Measurements from ENCODE around the gene NFE2L1. TPM values are rescaled to one million over a fixed set of nuclear protein-coding genes. Genes with fewer than 3 reads are reported as not detected.
A peak's percentile ranks its signal among the peaks of the same experiment; 100 is the strongest.

Gene NFE2L1
- total RNA-seq, 4 donors from 2014 or later = 164 to 281 (median 264) TPM

- DNase-seq (ENCODE audit: extremely low spot score) = peak; percentile 97
- H3K27me3 ChIP-seq = no peaks in the 10 kb centered on the region
- intact Hi-C loops (cut with DNase I) = no loop called here
- H3K4me1 ChIP-seq = peaks cover 15 to 41% (median 26%) of the 10 kb centered on the region in 4 donors
- TF ChIP-seq POLR2A (IDR thresholded peaks at IDR 0.05; ENCODE audit: low read depth) (peak; percentile 57), POLR2AphosphoS5 (IDR thresholded peaks at IDR 0.05) (peak; percentile 92 to 96), CTCF (IDR thresholded peaks at IDR 0.05) (no peak), EP300 (IDR thresholded peaks at IDR 0.05) (no peak)
- 0% methylated on average over 3 of the region's 79 CpGs for WGBS
- H3K27ac ChIP-seq (replicated peaks in 1 of 4) = peak within 1 kb of the TSS; percentile 89 to 98 (median 94)
- H3K4me3 ChIP-seq = peak within 1 kb of the TSS; percentile 86 to 99 (median 94)
- peaks cover 0 to 3% (median 0%) of the 10 kb centered on the region in 4 donors for H3K9me3 ChIP-seq
- H3K36me3 ChIP-seq = no peaks in the 10 kb centered on the region
Observed at GRCh38 chr17:48101012-48101720, 53.0 kb downstream of the NFE2L1 start, which contains the start of gene CBX1. TSS of gene CBX1 (minus strand) at chr17:48101478. CDS start at chr17:48077004, 24,474 bp downstream.

DNA sequence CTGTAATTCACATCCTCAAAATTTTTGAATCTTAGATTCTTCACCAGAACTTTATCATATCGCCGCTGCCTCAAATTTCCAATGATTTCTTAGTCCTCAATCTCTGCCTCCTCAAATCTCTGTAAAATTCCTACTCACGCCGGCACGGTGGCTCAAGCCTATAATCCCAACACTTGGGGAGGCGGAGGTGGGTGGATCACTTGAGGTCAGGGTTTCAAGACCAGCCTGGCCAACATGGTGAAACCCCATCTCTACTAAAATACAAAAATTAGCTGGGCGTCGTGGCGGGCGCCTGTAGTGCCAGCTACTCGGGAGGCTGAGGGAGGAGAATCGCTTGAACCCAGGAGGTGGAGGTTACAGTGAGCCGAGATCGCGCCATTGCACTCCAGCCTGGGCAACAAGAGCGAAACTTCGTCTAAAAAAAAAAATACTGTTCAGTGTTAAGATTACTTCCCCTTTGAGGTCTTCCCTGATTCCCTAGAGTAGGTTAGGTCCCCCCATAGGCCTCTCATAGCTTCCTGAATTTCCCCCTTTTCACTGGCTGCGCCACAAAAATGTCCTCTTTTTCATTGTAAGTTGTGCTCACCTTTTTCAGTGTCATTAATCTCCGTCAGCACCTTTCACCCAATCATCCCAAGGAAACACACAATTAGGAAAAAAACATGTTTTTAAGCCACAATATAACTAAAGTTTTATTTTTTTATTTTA is 54.0 kb downstream of the NFE2L1 start:
- peaks cover 15 to 46% (median 32%) of the 10 kb centered on the region in 4 donors for H3K4me1 ChIP-seq
- H3K27me3 ChIP-seq = no peaks in the 10 kb centered on the region
- TF ChIP-seq EP300 (IDR thresholded peaks at IDR 0.05) (no peak), POLR2AphosphoS5 (IDR thresholded peaks at IDR 0.05) (no peak), CTCF (IDR thresholded peaks at IDR 0.05) (no peak), POLR2A (IDR thresholded peaks at IDR 0.05; ENCODE audit: low read depth) (no peak)
- intact Hi-C loops (cut with DNase I) = no loop called here
- H3K36me3 ChIP-seq = no peaks in the 10 kb centered on the region
- peak overlapping the region in 3 of 4 donors; percentile 86 to 99 (median 91) for H3K4me3 ChIP-seq
- DNase-seq (ENCODE audit: extremely low spot score) = no peak
- peaks cover 0 to 3% (median 0%) of the 10 kb centered on the region in 4 donors for H3K9me3 ChIP-seq
- 79% methylated on average over 19 of the region's 19 CpGs for whole genome bisulfite sequencing
- H3K27ac ChIP-seq (replicated peaks in 1 of 4) = peak overlapping the region in 2 of 4 donors; percentile 89 to 93

DNA sequence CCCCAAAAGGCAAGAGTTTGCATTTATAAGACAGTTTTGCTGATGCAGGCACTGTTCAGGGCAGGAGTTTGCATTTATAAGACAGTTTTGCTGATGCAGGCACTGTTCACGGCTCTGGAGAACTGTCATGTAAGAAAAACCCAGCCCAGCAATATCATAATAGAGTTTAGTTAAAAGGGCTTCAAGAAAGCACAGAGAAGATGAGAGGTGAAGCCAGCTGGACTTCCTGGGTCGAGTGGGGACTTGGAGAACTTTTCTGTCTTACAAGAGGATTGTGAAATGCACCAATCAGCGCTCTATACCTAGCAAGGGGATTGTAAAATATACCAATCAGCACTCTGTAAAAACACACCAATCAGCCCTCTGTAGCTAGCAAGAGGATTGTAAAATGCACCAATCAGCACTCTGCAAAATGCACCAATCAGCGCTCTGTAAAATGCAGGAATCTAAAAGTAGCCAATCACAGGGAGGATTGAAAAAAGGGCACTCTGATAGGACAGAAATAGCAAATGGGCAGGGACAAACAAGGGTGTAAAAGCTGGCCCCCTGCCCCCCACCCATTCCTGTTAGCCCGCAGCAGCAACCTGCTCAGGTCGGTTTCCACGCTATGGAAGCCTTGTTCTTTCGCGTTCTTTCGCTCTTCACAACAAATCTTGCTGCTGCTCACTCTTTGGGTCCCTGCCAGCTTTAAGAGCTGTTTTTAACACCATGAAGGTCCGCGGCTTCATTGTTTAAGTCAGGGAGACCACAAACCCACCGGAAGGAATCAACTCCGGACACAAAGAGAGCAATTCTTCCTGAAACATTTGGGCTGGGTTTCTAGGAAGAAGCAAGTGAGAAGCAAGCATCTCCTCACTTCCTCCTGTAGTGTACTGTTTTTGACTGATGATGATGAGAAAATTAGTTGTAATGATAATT is 54.9 kb downstream of the NFE2L1 start:
- H3K4me3 ChIP-seq = no peak overlapping the region

More for the DNA sequence above, 54.9 kb downstream of the NFE2L1 start:
- H3K9me3 ChIP-seq = peaks cover 0 to 3% (median 0%) of the 10 kb centered on the region in 4 donors
- H3K4me1 ChIP-seq = peaks cover 11 to 39% (median 30%) of the 10 kb centered on the region in 4 donors
- TF ChIP-seq CTCF (IDR thresholded peaks at IDR 0.05) (no peak), EP300 (IDR thresholded peaks at IDR 0.05) (no peak), POLR2A (IDR thresholded peaks at IDR 0.05; ENCODE audit: low read depth) (no peak), POLR2AphosphoS5 (IDR thresholded peaks at IDR 0.05) (no peak)
- 75% methylated on average over 14 of the region's 14 CpGs for WGBS
- H3K36me3 ChIP-seq = no peaks in the 10 kb centered on the region
- no peaks in the 10 kb centered on the region for H3K27me3 ChIP-seq
- no peak for DNase-seq (ENCODE audit: extremely low spot score)
- no peak overlapping the region for H3K27ac ChIP-seq (replicated peaks in 1 of 4)
- intact Hi-C loops (cut with DNase I) = no loop called here
